CD8-positive, alpha-beta memory T cell (primary cell): ENCODE data around the gene MOBP. TPM values are rescaled to one million over a fixed set of nuclear protein-coding genes. Genes with fewer than 3 reads are reported as not detected.
"Not testable (repeated sequence)": the region's sequence is repeated elsewhere in the genome, so short reads cannot be mapped to it uniquely, and the experiment has no call there.

ENCODE experiments used
- CTCF ChIA-PET: fragments of 350-600 bp; sonication (Branson Sonifier 250); formaldehyde crosslinking; loops from one replicate; lab custom pipeline; 2021; ENCODE audit warnings: antibody characterized with exemption; lab: Charles Lee
- POLR2A ChIA-PET: fragments of 350-600 bp; sonication (Branson Sonifier 250); formaldehyde crosslinking; loops from one replicate; lab custom pipeline; 2021; ENCODE audit warnings: antibody characterized with exemption; lab: Charles Lee
- DNase-seq, 5 donors: peaks; one replicate each; pipeline versions ENCODE4 v3.0.0 to v3.0.0-alpha.2; 2020 to 2022; ENCODE audit warnings: mixed read lengths in 1 of 5
- H3K27ac ChIP-seq: one replicate; pipeline ENCODE4 v1.7.0; 2013; ENCODE audit warnings: low read depth, mild to moderate bottlenecking, low read length, moderate library complexity
- H3K27me3 ChIP-seq: 2 replicates; pipeline ENCODE4 v1.7.0; 2013; ENCODE audit warnings: low read length, mild to moderate bottlenecking; ENCODE audit not compliant: insufficient read depth, poor library complexity, severe bottlenecking
- H3K36me3 ChIP-seq: 2 replicates; pipeline ENCODE4 v1.7.0; 2013; ENCODE audit warnings: mild to moderate bottlenecking, low read length, moderate library complexity; ENCODE audit not compliant: insufficient read depth
- H3K4me1 ChIP-seq: 2 replicates; pipeline ENCODE4 v1.7.0; 2013; ENCODE audit warnings: mild to moderate bottlenecking, low read length, moderate library complexity; ENCODE audit not compliant: insufficient read depth
- H3K4me3 ChIP-seq: 2 replicates; pipeline ENCODE4 v1.7.0; 2013; ENCODE audit warnings: mild to moderate bottlenecking, low read length
- H3K9me3 ChIP-seq: 2 replicates; pipeline ENCODE4 v1.7.0; 2013; ENCODE audit warnings: mild to moderate bottlenecking, low read length
- H3K27ac Mint-ChIP-seq, 8 donors: one replicate each; pipeline ENCODE4 v1.8.0; 2020 to 2021; ENCODE audit warnings: mixed read lengths in 8 of 8, mild to moderate bottlenecking in 6 of 8, inconsistent platforms in 3 of 8, moderate library complexity in 3 of 8
- H3K27me3 Mint-ChIP-seq, 2 donors: one replicate each; pipeline ENCODE4 v1.8.0; 2020 to 2021; ENCODE audit warnings: mixed read lengths in 2 of 2, mild to moderate bottlenecking in 1 of 2, moderate library complexity in 1 of 2
- H3K36me3 Mint-ChIP-seq, 3 donors: one replicate each; pipeline ENCODE4 v1.8.0; 2020 to 2021; ENCODE audit warnings: mixed read lengths in 3 of 3, inconsistent platforms in 1 of 3, mild to moderate bottlenecking in 1 of 3
- H3K4me1 Mint-ChIP-seq, 3 donors: one replicate each; pipeline ENCODE4 v1.8.0; 2020 to 2021; ENCODE audit warnings: mixed read lengths in 3 of 3, inconsistent platforms in 1 of 3, mild to moderate bottlenecking in 1 of 3
- H3K4me3 Mint-ChIP-seq, 7 donors: one replicate each; pipeline ENCODE4 v1.8.0; 2020 to 2021; ENCODE audit warnings: mixed read lengths in 7 of 7, mild to moderate bottlenecking in 6 of 7, moderate library complexity in 4 of 7, inconsistent platforms in 2 of 7
- H3K9me3 Mint-ChIP-seq, 5 donors: one replicate each; pipeline ENCODE4 v1.8.0; 2020 to 2022; ENCODE audit warnings: mixed read lengths in 5 of 5, mild to moderate bottlenecking in 3 of 5, moderate library complexity in 2 of 5, inconsistent platforms in 1 of 5
- polyA plus RNA-seq: library from polyadenylated mRNA; unstranded; fragments of 300-500 nt; fragmentation: Illumina TruSeq; gene quantifications from one replicate; pipeline ENCODE4 v1.2.3, GENCODE V29; 2021
- total RNA-seq, 2 experiments: library from RNA; stranded (reverse); gene quantifications; one replicate each; pipeline ENCODE4 v1.2.3, GENCODE V29; 2021

Gene MOBP
- total RNA-seq (not detected), polyA plus RNA-seq (not detected)

- ChIA-PET CTCF (interaction anchor here (1.1 to 1.6 kb wide), 2 partner anchors 9 to 20 kb away, joined by 4 read pairs; no protein-coding TSS in a partner anchor), POLR2A (no interaction called here)
- no peaks in the 10 kb centered on the region for H3K36me3 Mint-ChIP-seq
These were observed at the start of gene MOBP for GRCh38 chr3:39467394-39468107. TSS of gene MOBP (plus strand) at chr3:39467680. CDS start at chr3:39502070, 34,390 bp downstream.

GRCh38 chr3:39418556-39419225 is 48.8 kb upstream of the MOBP start:
- H3K36me3 ChIP-seq, H3K4me1 ChIP-seq, H3K4me3 ChIP-seq, H3K4me3 Mint-ChIP-seq, H3K27me3 ChIP-seq, H3K9me3 ChIP-seq, POLR2A ChIA-PET, DNase-seq, CTCF ChIA-PET, H3K9me3 Mint-ChIP-seq, H3K27me3 Mint-ChIP-seq, H3K27ac ChIP-seq: not testable (repeated sequence)
- Mint-ChIP-seq H3K27ac (peak overlapping the region in 2 of 8 donors; percentile 3 to 15), H3K4me1 (peaks cover 1 to 12% (median 10%) of the 10 kb centered on the region in 3 donors), H3K36me3 (peaks cover 0 to 14% (median 4%) of the 10 kb centered on the region in 3 donors)

More at GRCh38 chr3:39467394-39468107, at the start of gene MOBP:
- H3K4me3 Mint-ChIP-seq: no peak within 1 kb of the TSS
- no peak within 1 kb of the TSS for H3K27ac ChIP-seq
- H3K4me3 ChIP-seq: no peak within 1 kb of the TSS
- no peaks in the 10 kb centered on the region for H3K4me1 ChIP-seq
- H3K27me3 ChIP-seq: no peaks in the 10 kb centered on the region
- no peak for DNase-seq
- H3K4me1 Mint-ChIP-seq: no peaks in the 10 kb centered on the region
- no peaks in the 10 kb centered on the region for H3K36me3 ChIP-seq
- H3K9me3 Mint-ChIP-seq: no peaks in the 10 kb centered on the region
- no peak within 1 kb of the TSS for H3K27ac Mint-ChIP-seq
- H3K9me3 ChIP-seq: no peaks in the 10 kb centered on the region
- H3K27me3 Mint-ChIP-seq: peaks cover 5 to 21% of the 10 kb centered on the region in 2 donors

GRCh38 chr3:39419742-39420315 is 47.7 kb upstream of the MOBP start:
- no peak for DNase-seq
- Histone ChIP-seq H3K27ac (no peak overlapping the region), H3K36me3 (no peaks in the 10 kb centered on the region), H3K27me3 (no peaks in the 10 kb centered on the region), H3K9me3 (no peaks in the 10 kb centered on the region), H3K4me3 (no peak overlapping the region), H3K4me1 (no peaks in the 10 kb centered on the region)
- H3K27ac Mint-ChIP-seq: no peak overlapping the region
- H3K4me3 Mint-ChIP-seq: no peak overlapping the region
- CTCF ChIA-PET: no interaction called here
- H3K9me3 Mint-ChIP-seq: no peaks in the 10 kb centered on the region
- peaks cover 0 to 3% (median 3%) of the 10 kb centered on the region in 3 donors for H3K36me3 Mint-ChIP-seq
- peaks cover 1 to 12% (median 10%) of the 10 kb centered on the region in 3 donors for H3K4me1 Mint-ChIP-seq
- peaks cover 0 to 2% of the 10 kb centered on the region in 2 donors for H3K27me3 Mint-ChIP-seq
- POLR2A ChIA-PET: no interaction called here

- H3K4me3 Mint-ChIP-seq: no peak overlapping the region
- no peaks in the 10 kb centered on the region for H3K4me1 ChIP-seq
- H3K4me3 ChIP-seq: no peak overlapping the region
- ChIA-PET POLR2A (no interaction called here), CTCF (no interaction called here)
- H3K4me1 Mint-ChIP-seq: peaks cover 1 to 12% (median 10%) of the 10 kb centered on the region in 3 donors
- H3K27ac Mint-ChIP-seq: no peak overlapping the region
- H3K9me3 Mint-ChIP-seq: no peaks in the 10 kb centered on the region
- no peaks in the 10 kb centered on the region for H3K27me3 ChIP-seq
- no peak overlapping the region for H3K27ac ChIP-seq
- no peak for DNase-seq
- H3K36me3 ChIP-seq: no peaks in the 10 kb centered on the region
- H3K9me3 ChIP-seq: no peaks in the 10 kb centered on the region
- H3K27me3 Mint-ChIP-seq: peaks cover 0 to 2% of the 10 kb centered on the region in 2 donors
- H3K36me3 Mint-ChIP-seq: peaks cover 0 to 3% (median 2%) of the 10 kb centered on the region in 3 donors
These were observed 46.9 kb upstream of the MOBP start for GRCh38 chr3:39420543-39420942.

- Histone ChIP-seq H3K4me1 (no peaks in the 10 kb centered on the region), H3K4me3 (no peak overlapping the region), H3K27ac (no peak overlapping the region), H3K36me3 (no peaks in the 10 kb centered on the region), H3K27me3 (no peaks in the 10 kb centered on the region), H3K9me3 (no peaks in the 10 kb centered on the region)
- Mint-ChIP-seq H3K4me3 (no peak overlapping the region), H3K27ac (no peak overlapping the region), H3K9me3 (no peaks in the 10 kb centered on the region), H3K27me3 (no peaks in the 10 kb centered on the region), H3K36me3 (peaks cover 0 to 5% (median 0%) of the 10 kb centered on the region in 3 donors), H3K4me1 (no peaks in the 10 kb centered on the region)
- CTCF ChIA-PET: no interaction called here
- POLR2A ChIA-PET: interaction anchor here (0.5 kb wide), 1 partner anchor 1413 kb away, joined by 3 read pairs; no protein-coding TSS in a partner anchor
- DNase-seq: no peak
These were observed 44.0 kb upstream of the MOBP start for GRCh38 chr3:39423436-39423970.

- Mint-ChIP-seq H3K9me3 (no peaks in the 10 kb centered on the region), H3K4me1 (no peaks in the 10 kb centered on the region), H3K27ac (no peak overlapping the region), H3K36me3 (peaks cover 0 to 5% (median 0%) of the 10 kb centered on the region in 3 donors), H3K27me3 (peaks cover 1 to 18% of the 10 kb centered on the region in 2 donors), H3K4me3 (no peak overlapping the region)
- H3K27ac ChIP-seq: no peak overlapping the region
- CTCF ChIA-PET: interaction anchor here (1.4 kb wide), 1 partner anchor 21 kb away, joined by 3 read pairs; no protein-coding TSS in a partner anchor
- no peaks in the 10 kb centered on the region for H3K27me3 ChIP-seq
- H3K36me3 ChIP-seq: no peaks in the 10 kb centered on the region
- no peak for DNase-seq
- no peak overlapping the region for H3K4me3 ChIP-seq
- POLR2A ChIA-PET: no interaction called here
- H3K9me3 ChIP-seq: no peaks in the 10 kb centered on the region
- H3K4me1 ChIP-seq: no peaks in the 10 kb centered on the region
These were observed 41.2 kb upstream of the MOBP start for GRCh38 chr3:39426312-39426711.

GRCh38 chr3:39427506-39427905 is 40.0 kb upstream of the MOBP start:
- CTCF ChIA-PET: interaction anchor here (1.4 kb wide), 1 partner anchor 20 kb away, joined by 3 read pairs; no protein-coding TSS in a partner anchor

More at GRCh38 chr3:39427506-39427905, 40.0 kb upstream of the MOBP start:
- no peak for DNase-seq
- H3K4me1 Mint-ChIP-seq: no peaks in the 10 kb centered on the region
- Histone ChIP-seq H3K27me3 (no peaks in the 10 kb centered on the region), H3K4me1 (no peaks in the 10 kb centered on the region), H3K9me3 (no peaks in the 10 kb centered on the region), H3K36me3 (no peaks in the 10 kb centered on the region), H3K4me3 (no peak overlapping the region), H3K27ac (no peak overlapping the region)
- peaks cover 1 to 22% of the 10 kb centered on the region in 2 donors for H3K27me3 Mint-ChIP-seq
- no peak overlapping the region for H3K4me3 Mint-ChIP-seq
- POLR2A ChIA-PET: no interaction called here
- H3K27ac Mint-ChIP-seq: peak overlapping the region in 1 of 8 donors; percentile 15
- no peaks in the 10 kb centered on the region for H3K9me3 Mint-ChIP-seq
- peaks cover 0 to 2% (median 0%) of the 10 kb centered on the region in 3 donors for H3K36me3 Mint-ChIP-seq
